NCI-H510A treated with DMSO at 0.1 percent for 48 hours (cell line): ENCODE results near the gene TNFRSF12A.
A peak's percentile ranks its signal among the peaks of the same experiment; 100 is the strongest.

ENCODE experiments used
- DNase-seq: peaks from one replicate; lab custom pipeline; 2025; lab: John Stamatoyannopoulos, UW

The TNFRSF12A gene

GRCh38 chr16:3020247-3020603 lies at the start of gene TNFRSF12A:
Gene TNFRSF12A (plus strand): TSS chr16:3020368. CDS start chr16:3020398, 30 bp downstream.
- peak; percentile 38 for DNase-seq

GRCh38 chr16:2970563-2970962 lies 49.6 kb upstream of the TNFRSF12A start:
- no peak for DNase-seq

- no peak for DNase-seq
These were observed 48.8 kb upstream of the TNFRSF12A start for GRCh38 chr16:2971134-2971984.

GRCh38 chr16:2971985-2972784 lies 48.0 kb upstream of the TNFRSF12A start:
- no peak for DNase-seq

- DNase-seq: no peak
These were observed 47.1 kb upstream of the TNFRSF12A start for GRCh38 chr16:2973093-2973492.

- DNase-seq: no peak
These were observed 46.4 kb upstream of the TNFRSF12A start for GRCh38 chr16:2973605-2974318.

- no peak for DNase-seq
These were observed 45.7 kb upstream of the TNFRSF12A start for GRCh38 chr16:2974319-2975056.

GRCh38 chr16:2975161-2975795 lies 44.9 kb upstream of the TNFRSF12A start:
- no peak for DNase-seq

GRCh38 chr16:2976201-2976600 lies 44.0 kb upstream of the TNFRSF12A start:
- no peak for DNase-seq

GRCh38 chr16:2976673-2977072 lies 43.5 kb upstream of the TNFRSF12A start:
- no peak for DNase-seq

GRCh38 chr16:2977440-2977839 lies 42.7 kb upstream of the TNFRSF12A start:
- no peak for DNase-seq

GRCh38 chr16:2979669-2980226 lies 40.4 kb upstream of the TNFRSF12A start:
- no peak for DNase-seq

GRCh38 chr16:2980227-2981176 lies 39.7 kb upstream of the TNFRSF12A start, which contains the start of gene PKMYT1:
Gene PKMYT1 (minus strand): TSS chr16:2980446. CDS start chr16:2979657, 789 bp downstream.
- DNase-seq: peak; percentile 55

- no peak for DNase-seq
These were observed 38.8 kb upstream of the TNFRSF12A start for GRCh38 chr16:2981177-2981898.

GRCh38 chr16:2981899-2982250 lies 38.3 kb upstream of the TNFRSF12A start:
- no peak for DNase-seq

GRCh38 chr16:2982402-2982801 lies 37.8 kb upstream of the TNFRSF12A start:
- DNase-seq: no peak

- DNase-seq: peak; percentile 53
These were observed 36.4 kb upstream of the TNFRSF12A start for GRCh38 chr16:2983706-2984136.

- DNase-seq: no peak
These were observed 34.7 kb upstream of the TNFRSF12A start for GRCh38 chr16:2985462-2985861.

GRCh38 chr16:2985893-2986355 lies 34.2 kb upstream of the TNFRSF12A start:
- no peak for DNase-seq
